ENCODE measurements around the gene EFNA5.

The EFNA5 gene

DNA sequence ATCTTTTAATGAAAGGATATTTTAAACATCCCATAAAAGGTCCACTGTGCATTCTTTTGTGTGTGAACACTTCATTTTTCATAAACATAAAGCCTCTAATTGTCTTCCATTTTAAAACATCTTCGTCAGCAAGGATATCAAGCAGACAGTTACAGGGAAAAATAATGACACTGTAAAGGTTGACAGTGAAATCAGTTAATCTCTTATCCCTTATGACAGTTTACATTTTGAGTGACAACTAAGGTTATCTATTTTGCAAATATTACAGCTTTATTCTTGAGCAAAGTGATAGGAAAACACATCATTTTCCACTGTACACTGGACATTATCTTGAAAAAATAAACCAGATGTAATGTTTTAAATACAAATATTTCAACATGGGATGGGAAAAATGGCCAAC, 28.7 kb upstream of the EFNA5 start:
- Histone ChIP-seq H3K27ac (ENCODE audit: extremely low read depth, low read depth, low read length) (no peak overlapping the region), H3K4me3 (ENCODE audit: low read depth, low read length) (no peak overlapping the region), H3K9me3 (ENCODE audit: control insufficient read depth, insufficient read depth, low read depth, low read length) (no peaks in the 10 kb centered on the region), H3K36me3 (ENCODE audit: control insufficient read depth in 2 of 2, insufficient read depth in 1 of 2, low read length in 2 of 2) (no peaks in the 10 kb centered on the region), H3K4me1 (ENCODE audit: control insufficient read depth, insufficient read depth, low read length) (no peaks in the 10 kb centered on the region)
- CTCF ChIA-PET, result interaction anchor here (0.7 kb wide), 1 partner anchor 855 kb away, joined by 3 read pairs; no protein-coding TSS in a partner anchor
- no peak for TF ChIP-seq ZNF423 (tag by site-specific recombination; IDR thresholded peaks at IDR 0.05)
- TF ChIP-seq ZNF266 (tag by site-specific recombination; IDR thresholded peaks at IDR 0.05; ENCODE audit: low read depth), result no peak
- TF ChIP-seq ZNF174 (tag by site-specific recombination; IDR thresholded peaks at IDR 0.05), result no peak
- no peak for TF ChIP-seq SP2 (tag by site-specific recombination; IDR thresholded peaks at IDR 0.05)
- TF ChIP-seq, protein P1, sequence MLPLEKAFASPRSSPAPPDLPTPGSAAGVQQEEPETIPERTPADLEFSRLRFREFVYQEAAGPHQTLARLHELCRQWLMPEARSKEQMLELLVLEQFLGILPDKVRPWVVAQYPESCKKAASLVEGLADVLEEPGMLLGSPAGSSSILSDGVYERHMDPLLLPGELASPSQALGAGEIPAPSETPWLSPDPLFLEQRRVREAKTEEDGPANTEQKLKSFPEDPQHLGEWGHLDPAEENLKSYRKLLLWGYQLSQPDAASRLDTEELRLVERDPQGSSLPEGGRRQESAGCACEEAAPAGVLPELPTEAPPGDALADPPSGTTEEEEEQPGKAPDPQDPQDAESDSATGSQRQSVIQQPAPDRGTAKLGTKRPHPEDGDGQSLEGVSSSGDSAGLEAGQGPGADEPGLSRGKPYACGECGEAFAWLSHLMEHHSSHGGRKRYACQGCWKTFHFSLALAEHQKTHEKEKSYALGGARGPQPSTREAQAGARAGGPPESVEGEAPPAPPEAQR (tag by site-specific recombination; IDR thresholded peaks at IDR 0.05), result no peak
- TF ChIP-seq, protein P2, sequence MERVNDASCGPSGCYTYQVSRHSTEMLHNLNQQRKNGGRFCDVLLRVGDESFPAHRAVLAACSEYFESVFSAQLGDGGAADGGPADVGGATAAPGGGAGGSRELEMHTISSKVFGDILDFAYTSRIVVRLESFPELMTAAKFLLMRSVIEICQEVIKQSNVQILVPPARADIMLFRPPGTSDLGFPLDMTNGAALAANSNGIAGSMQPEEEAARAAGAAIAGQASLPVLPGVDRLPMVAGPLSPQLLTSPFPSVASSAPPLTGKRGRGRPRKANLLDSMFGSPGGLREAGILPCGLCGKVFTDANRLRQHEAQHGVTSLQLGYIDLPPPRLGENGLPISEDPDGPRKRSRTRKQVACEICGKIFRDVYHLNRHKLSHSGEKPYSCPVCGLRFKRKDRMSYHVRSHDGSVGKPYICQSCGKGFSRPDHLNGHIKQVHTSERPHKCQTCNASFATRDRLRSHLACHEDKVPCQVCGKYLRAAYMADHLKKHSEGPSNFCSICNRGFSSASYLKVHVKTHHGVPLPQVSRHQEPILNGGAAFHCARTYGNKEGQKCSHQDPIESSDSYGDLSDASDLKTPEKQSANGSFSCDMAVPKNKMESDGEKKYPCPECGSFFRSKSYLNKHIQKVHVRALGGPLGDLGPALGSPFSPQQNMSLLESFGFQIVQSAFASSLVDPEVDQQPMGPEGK (tag by site-specific recombination; IDR thresholded peaks at IDR 0.05), result no peak
- no peak for TF ChIP-seq ZNF112 (tag by site-specific recombination; IDR thresholded peaks at IDR 0.05)
- TF ChIP-seq ZFHX2 (tag by site-specific recombination; conservative IDR thresholded peaks at IDR 0.05), result no peak
- no peak for TF ChIP-seq SP3 (tag by site-specific recombination; IDR thresholded peaks at IDR 0.05)
- TF ChIP-seq GLI4 (tag by site-specific recombination; IDR thresholded peaks at IDR 0.05), result no peak
- no peak for TF ChIP-seq KLF8 (tag by site-specific recombination; IDR thresholded peaks at IDR 0.05)
- TF ChIP-seq ZNF791 (tag by site-specific recombination; IDR thresholded peaks at IDR 0.05), result no peak
- TF ChIP-seq OSR2 (tag by site-specific recombination; IDR thresholded peaks at IDR 0.05), result no peak
- TF ChIP-seq GLIS1 (tag by site-specific recombination; IDR thresholded peaks at IDR 0.05), result no peak
- TF ChIP-seq, protein P3, sequence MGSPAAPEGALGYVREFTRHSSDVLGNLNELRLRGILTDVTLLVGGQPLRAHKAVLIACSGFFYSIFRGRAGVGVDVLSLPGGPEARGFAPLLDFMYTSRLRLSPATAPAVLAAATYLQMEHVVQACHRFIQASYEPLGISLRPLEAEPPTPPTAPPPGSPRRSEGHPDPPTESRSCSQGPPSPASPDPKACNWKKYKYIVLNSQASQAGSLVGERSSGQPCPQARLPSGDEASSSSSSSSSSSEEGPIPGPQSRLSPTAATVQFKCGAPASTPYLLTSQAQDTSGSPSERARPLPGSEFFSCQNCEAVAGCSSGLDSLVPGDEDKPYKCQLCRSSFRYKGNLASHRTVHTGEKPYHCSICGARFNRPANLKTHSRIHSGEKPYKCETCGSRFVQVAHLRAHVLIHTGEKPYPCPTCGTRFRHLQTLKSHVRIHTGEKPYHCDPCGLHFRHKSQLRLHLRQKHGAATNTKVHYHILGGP (tag by site-specific recombination; IDR thresholded peaks at IDR 0.05), result no peak
- TF ChIP-seq, protein P4, sequence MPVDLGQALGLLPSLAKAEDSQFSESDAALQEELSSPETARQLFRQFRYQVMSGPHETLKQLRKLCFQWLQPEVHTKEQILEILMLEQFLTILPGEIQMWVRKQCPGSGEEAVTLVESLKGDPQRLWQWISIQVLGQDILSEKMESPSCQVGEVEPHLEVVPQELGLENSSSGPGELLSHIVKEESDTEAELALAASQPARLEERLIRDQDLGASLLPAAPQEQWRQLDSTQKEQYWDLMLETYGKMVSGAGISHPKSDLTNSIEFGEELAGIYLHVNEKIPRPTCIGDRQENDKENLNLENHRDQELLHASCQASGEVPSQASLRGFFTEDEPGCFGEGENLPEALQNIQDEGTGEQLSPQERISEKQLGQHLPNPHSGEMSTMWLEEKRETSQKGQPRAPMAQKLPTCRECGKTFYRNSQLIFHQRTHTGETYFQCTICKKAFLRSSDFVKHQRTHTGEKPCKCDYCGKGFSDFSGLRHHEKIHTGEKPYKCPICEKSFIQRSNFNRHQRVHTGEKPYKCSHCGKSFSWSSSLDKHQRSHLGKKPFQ (tag by site-specific recombination; IDR thresholded peaks at IDR 0.05), result no peak
- no peak for TF ChIP-seq ZBTB48 (tag by site-specific recombination; IDR thresholded peaks at IDR 0.05)
- TF ChIP-seq ZNF596 (tag by site-specific recombination; IDR thresholded peaks at IDR 0.05), result no peak
- no peak for TF ChIP-seq SCRT1 (tag by site-specific recombination; IDR thresholded peaks at IDR 0.05; ENCODE audit: borderline replicate concordance)
- POLR2A ChIA-PET, result no interaction called here

DNA sequence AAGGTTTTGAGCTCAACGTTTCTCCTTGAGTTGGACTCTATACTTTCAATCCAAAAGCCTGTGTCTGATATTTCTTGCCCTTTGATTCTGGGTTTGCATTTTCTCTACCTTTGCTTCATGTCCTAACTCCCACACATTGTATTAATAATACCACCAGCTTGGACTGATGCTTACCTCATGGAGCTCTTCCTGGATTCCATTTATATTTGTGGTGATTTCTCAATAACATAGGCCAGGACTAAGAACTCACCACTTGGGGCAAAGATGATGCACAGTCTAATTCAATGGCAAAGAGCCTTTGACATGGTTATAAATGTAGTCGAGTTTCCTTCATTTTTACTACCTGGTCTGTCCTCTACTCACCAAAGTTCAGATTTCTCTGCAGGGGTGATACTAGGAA, 27.5 kb upstream of the EFNA5 start:
- ChIA-PET CTCF (no interaction called here), POLR2A (no interaction called here)
- Histone ChIP-seq H3K9me3 (ENCODE audit: control insufficient read depth, insufficient read depth, low read depth, low read length) (no peaks in the 10 kb centered on the region), H3K27ac (ENCODE audit: extremely low read depth, low read depth, low read length) (no peak overlapping the region), H3K4me3 (ENCODE audit: low read depth, low read length) (no peak overlapping the region), H3K4me1 (ENCODE audit: control insufficient read depth, insufficient read depth, low read length) (no peaks in the 10 kb centered on the region), H3K36me3 (ENCODE audit: control insufficient read depth in 2 of 2, insufficient read depth in 1 of 2, low read length in 2 of 2) (no peaks in the 10 kb centered on the region)
- no peak for TF ChIP-seq ZNF558 (tag by site-specific recombination; IDR thresholded peaks at IDR 0.05)
- TF ChIP-seq ZNF529 (tag by site-specific recombination; IDR thresholded peaks at IDR 0.05; ENCODE audit: insufficient replicate concordance), result no peak
- no peak for TF ChIP-seq GLI2 (tag by site-specific recombination; IDR thresholded peaks at IDR 0.05; ENCODE audit: borderline replicate concordance, low read depth)
- TF ChIP-seq ZNF596 (tag by site-specific recombination; IDR thresholded peaks at IDR 0.05), result no peak
- no peak for TF ChIP-seq ZBTB48 (tag by site-specific recombination; IDR thresholded peaks at IDR 0.05)
- TF ChIP-seq ZNF768 (tag by site-specific recombination; IDR thresholded peaks at IDR 0.05), result no peak
- TF ChIP-seq HOXA7 (CRISPR knock-in tag; IDR thresholded peaks at IDR 0.05; ENCODE audit: borderline replicate concordance), result no peak
- TF ChIP-seq ZNF121 (tag by site-specific recombination; IDR thresholded peaks at IDR 0.05), result no peak
- no peak for TF ChIP-seq ZNF174 (tag by site-specific recombination; IDR thresholded peaks at IDR 0.05)
- TF ChIP-seq, protein P5, sequence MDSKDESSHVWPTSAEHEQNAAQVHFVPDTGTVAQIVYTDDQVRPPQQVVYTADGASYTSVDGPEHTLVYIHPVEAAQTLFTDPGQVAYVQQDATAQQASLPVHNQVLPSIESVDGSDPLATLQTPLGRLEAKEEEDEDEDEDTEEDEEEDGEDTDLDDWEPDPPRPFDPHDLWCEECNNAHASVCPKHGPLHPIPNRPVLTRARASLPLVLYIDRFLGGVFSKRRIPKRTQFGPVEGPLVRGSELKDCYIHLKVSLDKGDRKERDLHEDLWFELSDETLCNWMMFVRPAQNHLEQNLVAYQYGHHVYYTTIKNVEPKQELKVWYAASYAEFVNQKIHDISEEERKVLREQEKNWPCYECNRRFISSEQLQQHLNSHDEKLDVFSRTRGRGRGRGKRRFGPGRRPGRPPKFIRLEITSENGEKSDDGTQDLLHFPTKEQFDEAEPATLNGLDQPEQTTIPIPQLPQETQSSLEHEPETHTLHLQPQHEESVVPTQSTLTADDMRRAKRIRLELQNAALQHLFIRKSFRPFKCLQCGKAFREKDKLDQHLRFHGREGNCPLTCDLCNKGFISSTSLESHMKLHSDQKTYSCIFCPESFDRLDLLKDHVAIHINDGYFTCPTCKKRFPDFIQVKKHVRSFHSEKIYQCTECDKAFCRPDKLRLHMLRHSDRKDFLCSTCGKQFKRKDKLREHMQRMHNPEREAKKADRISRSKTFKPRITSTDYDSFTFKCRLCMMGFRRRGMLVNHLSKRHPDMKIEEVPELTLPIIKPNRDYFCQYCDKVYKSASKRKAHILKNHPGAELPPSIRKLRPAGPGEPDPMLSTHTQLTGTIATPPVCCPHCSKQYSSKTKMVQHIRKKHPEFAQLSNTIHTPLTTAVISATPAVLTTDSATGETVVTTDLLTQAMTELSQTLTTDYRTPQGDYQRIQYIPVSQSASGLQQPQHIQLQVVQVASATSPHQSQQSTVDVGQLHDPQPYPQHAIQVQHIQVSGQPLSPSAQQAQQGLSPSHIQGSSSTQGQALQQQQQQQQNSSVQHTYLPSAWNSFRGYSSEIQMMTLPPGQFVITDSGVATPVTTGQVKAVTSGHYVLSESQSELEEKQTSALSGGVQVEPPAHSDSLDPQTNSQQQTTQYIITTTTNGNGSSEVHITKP (tag by site-specific recombination; IDR thresholded peaks at IDR 0.05), result no peak
- TF ChIP-seq GFI1B (tag by site-specific recombination; IDR thresholded peaks at IDR 0.05), result no peak

Measured in HEK293 (cell line).